ENCODE data around the gene GRM7.

DNA sequence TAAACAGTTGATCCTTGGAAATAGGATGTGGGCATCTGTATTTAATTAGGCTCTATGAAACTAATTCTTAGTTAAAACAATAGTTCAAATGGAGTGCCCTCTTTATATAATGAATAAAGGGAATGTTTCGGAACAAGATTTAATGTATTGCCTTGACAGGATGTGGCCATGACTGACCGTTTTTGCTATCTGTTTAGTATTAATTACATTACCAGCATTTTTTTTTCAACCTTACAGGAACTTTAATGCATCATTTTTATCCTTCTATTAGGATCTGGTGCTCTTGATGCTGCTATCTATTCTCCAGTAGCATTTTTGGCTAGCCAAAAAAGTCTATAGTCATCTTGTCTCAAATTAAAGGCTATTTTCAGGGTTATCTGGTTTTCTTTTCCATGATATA lies 340.9 kb downstream of the GRM7 start:
- TF ChIP-seq, protein P1, sequence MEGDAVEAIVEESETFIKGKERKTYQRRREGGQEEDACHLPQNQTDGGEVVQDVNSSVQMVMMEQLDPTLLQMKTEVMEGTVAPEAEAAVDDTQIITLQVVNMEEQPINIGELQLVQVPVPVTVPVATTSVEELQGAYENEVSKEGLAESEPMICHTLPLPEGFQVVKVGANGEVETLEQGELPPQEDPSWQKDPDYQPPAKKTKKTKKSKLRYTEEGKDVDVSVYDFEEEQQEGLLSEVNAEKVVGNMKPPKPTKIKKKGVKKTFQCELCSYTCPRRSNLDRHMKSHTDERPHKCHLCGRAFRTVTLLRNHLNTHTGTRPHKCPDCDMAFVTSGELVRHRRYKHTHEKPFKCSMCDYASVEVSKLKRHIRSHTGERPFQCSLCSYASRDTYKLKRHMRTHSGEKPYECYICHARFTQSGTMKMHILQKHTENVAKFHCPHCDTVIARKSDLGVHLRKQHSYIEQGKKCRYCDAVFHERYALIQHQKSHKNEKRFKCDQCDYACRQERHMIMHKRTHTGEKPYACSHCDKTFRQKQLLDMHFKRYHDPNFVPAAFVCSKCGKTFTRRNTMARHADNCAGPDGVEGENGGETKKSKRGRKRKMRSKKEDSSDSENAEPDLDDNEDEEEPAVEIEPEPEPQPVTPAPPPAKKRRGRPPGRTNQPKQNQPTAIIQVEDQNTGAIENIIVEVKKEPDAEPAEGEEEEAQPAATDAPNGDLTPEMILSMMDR (IDR thresholded peaks at IDR 0.05; ENCODE audit: low read depth, low read length, poor library complexity, severe bottlenecking): no peak
- no peak for TF ChIP-seq EZH2phosphoT487 (IDR thresholded peaks at IDR 0.05; ENCODE audit: borderline replicate concordance, low read length)

Measured in DOHH2 (cell line).